SHP77 (cell line): ENCODE measurements around the gene SDHD.
"Not testable (repeated sequence)": the region's sequence is repeated elsewhere in the genome, so short reads cannot be mapped to it uniquely, and the experiment has no call there.

Experiments
- DNase-seq, 2 experiments: peaks; one replicate each; lab custom pipeline; 2025; lab: John Stamatoyannopoulos, UW

The SDHD gene

DNA sequence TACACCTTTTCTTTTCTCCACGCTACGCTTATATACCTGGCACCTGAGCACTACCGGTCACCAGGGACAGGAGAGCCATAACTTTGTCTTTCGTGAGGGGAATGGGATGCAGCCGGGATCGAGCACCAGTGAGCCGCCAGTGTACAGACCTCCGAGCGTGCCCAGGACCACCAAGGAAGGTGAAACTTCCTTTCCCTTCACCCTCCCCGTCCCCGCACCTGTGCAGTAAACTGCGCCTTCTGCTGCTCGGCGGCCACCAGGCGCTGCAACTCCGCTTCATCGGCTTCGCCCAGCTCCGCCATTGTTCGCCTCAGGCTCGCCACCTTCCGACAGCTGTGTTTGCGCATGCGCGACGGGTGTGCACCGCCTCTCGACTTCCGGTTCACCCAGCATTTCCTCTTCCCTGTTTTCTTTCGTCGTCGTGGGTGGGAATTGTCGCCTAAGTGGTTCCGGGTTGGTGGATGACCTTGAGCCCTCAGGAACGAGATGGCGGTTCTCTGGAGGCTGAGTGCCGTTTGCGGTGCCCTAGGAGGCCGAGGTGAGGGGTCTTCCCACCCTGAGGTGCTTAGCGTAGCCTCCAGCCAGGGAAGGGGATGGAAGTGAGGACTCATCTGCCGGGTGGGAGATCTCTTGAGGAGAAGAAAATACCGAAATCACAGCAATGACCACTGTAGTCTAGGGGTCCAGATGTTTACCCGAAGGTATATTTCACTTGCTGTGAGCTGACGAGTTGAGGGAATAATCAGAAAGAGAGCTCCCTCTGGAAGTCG is at the start of gene SDHD, which contains the start of gene TIMM8B:
TSS of gene SDHD (plus strand) at position 452 of the 770 bp plus-strand sequence. CDS start at position 487, 35 bp downstream.
TSS of gene TIMM8B (minus strand) at position 335 of the 770 bp plus-strand sequence. CDS start at position 302, 33 bp downstream.
- DNase-seq, result peak; percentile 91 to 94

- DNase-seq, result no peak
Measured at GRCh38 chr11:112037527-112037926, 49.1 kb upstream of the SDHD start.

- DNase-seq, result no peak
Measured at GRCh38 chr11:112042161-112042960, 44.3 kb upstream of the SDHD start.

DNA sequence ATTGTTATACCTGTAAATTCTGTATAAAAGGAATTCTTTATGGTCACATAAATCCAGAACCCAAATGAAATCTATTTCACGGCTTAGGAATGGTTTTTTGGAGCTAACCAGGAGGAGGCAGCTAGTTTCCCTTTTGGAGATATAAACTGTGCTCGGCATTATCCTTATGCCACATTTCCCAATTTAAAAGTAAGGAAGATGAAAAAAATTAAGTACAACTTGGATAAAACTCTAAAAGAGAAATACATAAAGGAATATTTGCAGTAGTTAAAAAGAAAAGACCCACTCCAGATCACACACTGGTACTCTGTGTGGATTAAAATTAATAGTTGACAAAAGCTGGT is 43.7 kb upstream of the SDHD start:
- DNase-seq, result no peak

GRCh38 chr11:112044961-112045360 is 41.7 kb upstream of the SDHD start:
- no peak for DNase-seq

GRCh38 chr11:112046647-112047046 is 40.0 kb upstream of the SDHD start:
- not testable (repeated sequence) for DNase-seq

DNA sequence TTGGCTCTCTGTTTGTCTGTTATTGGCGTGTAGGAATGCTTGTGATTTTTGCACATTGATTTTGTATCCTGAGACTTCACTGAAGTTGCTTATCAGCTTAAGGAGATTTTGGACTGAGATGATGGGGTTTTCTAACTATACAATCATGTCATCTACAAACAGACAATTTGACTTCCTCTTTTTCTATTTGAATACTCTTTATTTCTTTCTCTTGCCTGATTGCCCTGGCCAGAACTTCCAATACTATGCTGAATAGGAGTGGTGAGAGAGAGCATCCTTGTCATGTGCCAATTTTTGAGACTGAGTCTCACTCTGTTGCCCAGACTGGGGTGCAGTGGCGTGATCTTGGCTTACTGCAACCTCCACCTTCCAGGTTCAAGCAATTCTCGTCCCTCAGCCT is 38.4 kb upstream of the SDHD start:
- DNase-seq, result not testable (repeated sequence)

GRCh38 chr11:112049777-112050176 is 36.9 kb upstream of the SDHD start:
- DNase-seq, result no peak

GRCh38 chr11:112050721-112051120 is 36.0 kb upstream of the SDHD start:
- no peak for DNase-seq

DNA sequence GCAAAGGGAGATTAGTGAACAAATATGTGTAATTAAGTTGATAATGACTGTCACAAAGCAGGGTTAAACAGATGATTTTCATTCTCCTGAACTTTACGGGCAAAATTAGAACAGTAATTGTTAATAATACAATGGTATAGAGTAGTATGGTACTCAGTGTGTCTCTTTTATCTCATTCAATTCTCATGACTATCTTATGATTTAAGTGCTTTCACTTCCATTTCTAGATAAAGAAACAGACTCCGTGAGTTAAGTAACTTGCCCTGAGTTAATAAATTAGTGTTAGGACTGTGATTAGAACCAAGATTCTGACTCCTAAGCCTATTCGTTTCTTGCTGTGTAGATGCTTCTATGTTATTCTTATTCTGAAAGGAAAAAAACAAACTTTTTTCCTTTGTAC is 34.9 kb upstream of the SDHD start:
- DNase-seq, result no peak

- DNase-seq, result no peak
Measured at GRCh38 chr11:112057170-112057569, 29.5 kb upstream of the SDHD start.

DNA sequence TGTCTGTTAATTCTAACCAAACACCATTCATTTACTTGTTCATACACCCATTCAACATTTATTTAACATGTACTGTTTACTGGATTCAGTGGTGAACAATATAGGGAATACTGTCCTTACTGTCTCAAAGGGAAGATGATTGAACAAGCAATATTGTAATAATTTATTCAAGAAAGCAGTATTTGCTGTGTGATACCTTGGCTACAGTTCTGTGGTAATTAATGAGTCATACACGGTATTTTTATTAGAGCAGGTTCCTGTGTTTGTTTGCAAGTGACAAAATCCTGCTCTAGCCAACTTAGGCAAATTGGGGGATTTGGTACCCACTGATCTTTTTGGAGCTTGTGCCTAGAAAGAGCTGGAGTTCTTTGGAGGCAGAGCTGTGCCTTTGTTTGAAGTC is 28.6 kb upstream of the SDHD start:
- DNase-seq, result no peak

- DNase-seq, result no peak
Measured at GRCh38 chr11:112062923-112063322, 23.8 kb upstream of the SDHD start.

DNA sequence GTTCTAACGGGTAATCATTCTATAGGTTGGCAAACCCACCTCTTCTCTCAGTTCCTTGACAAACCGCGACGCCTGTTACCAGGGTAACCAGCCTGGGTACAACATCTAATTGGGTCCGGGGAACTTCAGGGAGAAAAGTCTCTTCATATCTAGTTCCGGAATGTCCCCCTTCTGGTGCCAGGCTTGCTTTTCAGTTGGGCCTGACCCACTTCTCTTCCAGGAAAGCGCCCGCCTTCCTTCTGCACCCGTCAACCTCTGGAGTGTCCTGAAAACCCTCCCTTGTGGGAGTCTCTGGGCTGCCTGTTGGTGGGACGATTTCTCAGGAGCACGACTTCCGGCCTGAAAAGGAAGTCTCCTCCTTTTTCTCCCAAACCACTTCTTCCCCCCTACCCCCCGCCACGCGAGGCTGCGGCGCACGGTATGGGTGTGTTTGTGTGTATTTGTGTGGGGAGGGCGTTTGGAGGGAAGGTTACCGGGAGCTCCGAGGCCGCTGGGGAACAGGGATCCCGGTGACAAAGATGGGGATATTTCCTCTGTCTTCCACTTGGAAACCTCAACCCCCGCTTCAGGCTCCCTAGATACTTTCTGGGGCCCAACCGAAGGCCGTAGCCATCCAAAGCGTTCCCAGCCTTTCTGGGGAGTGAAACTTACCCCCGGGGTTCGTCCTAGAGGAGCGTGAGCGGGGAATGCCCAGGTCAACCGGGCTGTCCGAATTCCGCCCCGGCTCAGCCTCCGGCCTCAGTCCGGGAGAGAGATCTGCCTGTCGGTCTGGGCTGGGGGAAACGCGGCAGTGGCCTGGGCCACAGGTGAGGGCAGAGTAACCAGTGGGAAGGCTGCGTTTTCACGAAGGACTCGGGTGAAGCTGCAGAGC is 12.5 kb upstream of the SDHD start, which contains the start of the genes NKAPD1 and PIH1D2:
TSS of gene NKAPD1 (plus strand) at position 359 of the 871 bp plus-strand sequence. CDS start 1,276 bp downstream, outside the sequence.
TSS of gene PIH1D2 (minus strand) at position 77 of the 871 bp plus-strand sequence. CDS start 843 bp downstream, outside the sequence.
- DNase-seq, result peak; percentile 78 to 88

- DNase-seq, result no peak
Measured at GRCh38 chr11:112082729-112083128, 3.9 kb upstream of the SDHD start.

DNA sequence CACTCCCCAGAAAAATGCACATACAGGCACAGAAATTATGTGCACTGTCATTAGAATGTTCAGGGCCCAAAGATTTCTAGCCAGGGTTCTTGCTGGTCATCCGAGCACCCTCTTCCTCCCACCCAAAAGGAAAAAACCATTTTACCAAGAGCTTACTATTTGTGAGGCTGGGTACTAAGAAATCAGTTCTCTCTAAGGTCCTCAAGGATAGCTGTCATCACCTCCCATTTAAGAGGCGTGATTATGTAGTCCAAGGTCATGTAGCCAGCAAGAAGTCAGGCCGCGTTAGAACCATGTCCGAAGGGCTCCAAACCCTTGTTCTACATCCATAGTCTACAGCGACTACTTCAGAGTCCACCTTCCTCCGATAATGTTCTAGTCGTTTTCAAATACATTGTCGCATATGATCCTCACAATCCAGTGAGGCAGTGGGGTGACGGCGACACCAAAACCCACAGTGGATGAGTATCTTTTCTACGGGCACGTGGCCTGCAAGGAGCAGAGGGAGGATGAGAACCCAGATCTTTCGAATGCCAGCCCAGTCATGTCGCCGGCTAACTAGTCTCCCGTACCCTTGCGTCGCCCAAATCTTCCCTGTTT is 751 bp upstream of the SDHD start:
- DNase-seq, result peak in 1 of 2 experiments; percentile 1

- no peak for DNase-seq
Measured at GRCh38 chr11:112087212-112087611, 539 bp downstream of the SDHD start.

DNA sequence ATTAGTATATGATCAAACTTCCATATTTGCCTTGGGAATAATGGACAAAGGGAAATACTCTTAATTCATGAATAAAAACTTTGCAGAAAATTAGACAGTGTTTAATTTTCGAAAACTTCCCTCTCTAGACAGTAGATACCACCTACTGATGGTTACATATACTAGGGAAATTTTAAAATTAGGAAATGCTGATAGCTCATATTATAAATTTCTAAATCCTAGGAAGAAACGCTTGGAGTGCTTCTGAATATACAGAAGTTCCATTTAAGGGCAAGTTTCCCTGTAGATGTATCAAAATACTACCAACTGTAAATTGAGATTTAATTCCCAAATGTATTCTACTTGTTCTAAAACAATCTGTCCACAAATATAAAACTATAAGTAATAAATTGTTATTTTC is 8.6 kb downstream of the SDHD start:
- not testable (repeated sequence) for DNase-seq

- DNase-seq, result no peak
Measured at GRCh38 chr11:112096194-112096593, 9.5 kb downstream of the SDHD start.

- DNase-seq, result no peak
Measured at GRCh38 chr11:112097734-112098528, 11.3 kb downstream of the SDHD start.

GRCh38 chr11:112100462-112100861 is 13.8 kb downstream of the SDHD start:
- DNase-seq, result no peak
